GM12891 (cell line): Measurements from ENCODE around the gene AP5S1.

Experiments used
- DNase-seq: peaks from one replicate; pipeline ENCODE4 v3.0.0; 2011; ENCODE audit warnings: low spot score; ENCODE audit not compliant: insufficient read length
- FAIRE-seq: peaks from 2 replicates; lab custom pipeline; 2011; peaks lifted over from hg19 to GRCh38; lab: Jason Lieb, UNC
- PAX5 ChIP-seq: IDR thresholded peaks from 2 replicates; pipeline ENCODE4 v1.6.1; 2011; ENCODE audit warnings: low read length, moderate library complexity, mild to moderate bottlenecking; ENCODE audit not compliant: insufficient read depth, severe bottlenecking
- POLR2A ChIP-seq: IDR thresholded peaks from 2 replicates; pipeline ENCODE4 v1.6.1; 2011; ENCODE audit warnings: low read depth, low read length, control low read depth
- POLR2AphosphoS5 ChIP-seq: IDR thresholded peaks from 2 replicates; pipeline ENCODE4 v1.6.1; 2011; ENCODE audit warnings: low read depth, low read length, control low read depth
- POU2F2 ChIP-seq: IDR thresholded peaks from 2 replicates; pipeline ENCODE4 v1.6.1; 2011; ENCODE audit warnings: low read depth, mild to moderate bottlenecking, control low read depth, low read length, moderate library complexity
- SPI1 ChIP-seq: IDR thresholded peaks from 2 replicates; pipeline ENCODE4 v1.6.1; 2011; ENCODE audit warnings: low read depth, low read length, control low read depth
- TAF1 ChIP-seq: IDR thresholded peaks from 2 replicates; pipeline ENCODE4 v1.6.1; 2011; ENCODE audit warnings: low read depth, low read length, control low read depth

Gene AP5S1

DNA sequence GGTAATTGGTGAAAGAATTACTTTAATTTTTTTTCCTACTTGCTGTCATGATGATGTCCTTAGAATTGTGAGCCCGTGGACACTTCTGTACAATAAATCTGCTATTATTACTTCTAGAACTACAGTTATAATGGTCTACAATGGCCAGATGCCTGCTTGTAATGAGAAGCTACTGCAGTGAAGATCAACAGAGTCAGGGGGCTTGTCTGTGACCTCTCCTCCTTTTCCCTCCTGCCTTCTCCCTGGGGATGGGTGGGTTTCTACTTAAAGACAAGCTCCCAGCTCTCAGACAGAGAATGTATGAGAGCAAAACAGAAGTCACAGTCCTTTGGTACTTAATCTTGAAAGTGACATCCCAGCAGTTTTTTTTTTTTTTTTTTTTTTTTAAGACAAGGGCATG is 55.7 kb downstream of the AP5S1 start:
- TF ChIP-seq POLR2A (no peak), SPI1 (no peak), TAF1 (no peak), POLR2AphosphoS5 (no peak), PAX5 (no peak), POU2F2 (no peak)
- no peak for FAIRE-seq
- no peak for DNase-seq

DNA sequence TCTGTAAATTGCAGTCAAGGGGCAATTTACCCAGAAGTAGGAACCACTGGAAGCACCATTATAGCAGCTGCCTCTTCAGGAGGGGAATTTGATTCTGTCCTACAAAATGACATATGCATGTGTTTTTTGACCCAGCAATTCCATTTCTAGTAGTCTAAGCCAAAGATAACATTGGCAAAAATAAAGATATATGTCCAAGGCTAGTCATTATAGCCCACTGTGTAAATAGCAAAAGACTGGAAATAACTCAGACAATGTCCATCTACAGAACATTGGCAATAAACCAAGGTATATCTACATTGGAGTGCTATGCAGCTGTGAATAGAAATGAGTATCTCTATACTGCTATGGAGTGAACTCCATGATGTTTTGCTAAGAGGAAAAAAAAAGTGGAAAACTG is 56.3 kb downstream of the AP5S1 start:
- no peak for FAIRE-seq
- TF ChIP-seq POU2F2: no peak
- no peak for TF ChIP-seq SPI1
- no peak for TF ChIP-seq POLR2AphosphoS5
- no peak for TF ChIP-seq POLR2A
- TF ChIP-seq TAF1: no peak
- TF ChIP-seq PAX5: no peak
- no peak for DNase-seq
